Natural killer cell (primary cell): ENCODE data around the gene REXO5. TPM values are rescaled to one million over a fixed set of nuclear protein-coding genes. Genes with fewer than 3 reads are reported as not detected.

Experiments
- ATAC-seq, 3 donors: fragments of 150-1000 bp in 2 of 3; fragments of 200-7000 bp in 1 of 3; cut with Tn5 transposase; 1 replicate in 1 of 3; 2 replicates in 2 of 3; pipeline ENCODE4 v1.10.0; 2021; ENCODE audit warnings: mild to moderate bottlenecking in 2 of 3, moderate library complexity in 2 of 3
- DNase-seq, 2 donors: peaks; one replicate each; pipeline versions ENCODE4 v3.0.0 to v3.0.0-alpha.2; 2013 to 2021; ENCODE audit warnings: mixed read lengths in 1 of 2
- H3K27ac ChIP-seq: one replicate; pipeline ENCODE4 v1.5.1; 2013; ENCODE audit warnings: mild to moderate bottlenecking, low read length
- H3K27me3 ChIP-seq: one replicate; pipeline ENCODE4 v1.6.1; 2013; ENCODE audit warnings: low read length; ENCODE audit not compliant: control insufficient read depth, insufficient read depth
- H3K36me3 ChIP-seq: one replicate; pipeline ENCODE4 v1.6.1; 2013; ENCODE audit warnings: low read length; ENCODE audit not compliant: control insufficient read depth, insufficient read depth
- H3K4me1 ChIP-seq: one replicate; pipeline ENCODE4 v1.6.1; 2013; ENCODE audit warnings: low read length; ENCODE audit not compliant: control insufficient read depth, insufficient read depth
- H3K4me3 ChIP-seq: one replicate; pipeline ENCODE4 v1.5.1; 2013; ENCODE audit warnings: low read length
- H3K9me3 ChIP-seq: one replicate; pipeline ENCODE4 v1.6.1; 2013; ENCODE audit warnings: low read length; ENCODE audit not compliant: control insufficient read depth, insufficient read depth
- H3K27ac Mint-ChIP-seq, 2 donors: one replicate each; pipeline ENCODE4 v1.8.0; 2022; ENCODE audit warnings: mild to moderate bottlenecking in 2 of 2, mixed read lengths in 2 of 2, moderate library complexity in 1 of 2
- H3K27me3 Mint-ChIP-seq, 2 donors: one replicate each; pipeline ENCODE4 v1.8.0; 2022; ENCODE audit warnings: low read depth in 2 of 2, mixed read lengths in 2 of 2
- H3K36me3 Mint-ChIP-seq: one replicate; pipeline ENCODE4 v1.8.0; 2022; ENCODE audit warnings: mixed read lengths
- H3K4me1 Mint-ChIP-seq, 2 donors: one replicate each; pipeline ENCODE4 v1.8.0; 2022; ENCODE audit warnings: mixed read lengths in 2 of 2
- H3K4me3 Mint-ChIP-seq: one replicate; pipeline ENCODE4 v1.8.0; 2022; ENCODE audit warnings: mild to moderate bottlenecking, moderate library complexity, mixed read lengths
- H3K9me3 Mint-ChIP-seq, 2 donors: one replicate each; pipeline ENCODE4 v1.8.0; 2022; ENCODE audit warnings: mixed read lengths in 2 of 2
- WGBS: methylation state at CpG from one replicate; pipeline ENCODE4 v1.1.7; 2013; ENCODE audit warnings: missing lambda C conversion rate; ENCODE audit not compliant: insufficient coverage; 5-methylcytosine and 5-hydroxymethylcytosine counted together
- intact Hi-C: fragments of 100-400 bp; cut with micrococcal nuclease; formaldehyde crosslinking; loops from one replicate; pipeline ENCODE4 v1.14.2; 2022
- total RNA-seq, 4 donors: library from RNA; stranded (reverse); fragments of 120-200 nt in 1 of 4; gene quantifications; one replicate each; pipeline versions ENCODE4 v1.2.3 to v1.2.4, GENCODE V29; 2013 to 2022
- TF ChIP-seq, protein P1 (sequence below): fragments of 200-600 bp; IDR thresholded peaks from one replicate; pipeline ENCODE4 v1.8.0; 2022; ENCODE audit warnings: antibody characterized with exemption

REXO5 gene
- total RNA-seq, 3 donors from 2014 or later (not counting 1 experiment from before 2014, with no cell fraction given) = 1.5 to 6.0 (median 1.7) TPM

GRCh38 chr16:20865420-20866131 is 59.2 kb downstream of the REXO5 start:
- no peaks in the 10 kb centered on the region for H3K9me3 Mint-ChIP-seq
- peaks cover 29 to 57% of the 10 kb centered on the region in 2 donors for H3K4me1 Mint-ChIP-seq
- WGBS = 83% methylated on average over 6 of the region's 6 CpGs
- H3K36me3 Mint-ChIP-seq = peaks cover under 1% of the 10 kb centered on the region
- Histone ChIP-seq H3K36me3 (peaks cover 14% of the 10 kb centered on the region), H3K4me3 (no peak overlapping the region), H3K27me3 (no peaks in the 10 kb centered on the region), H3K27ac (no peak overlapping the region), H3K4me1 (no peaks in the 10 kb centered on the region), H3K9me3 (no peaks in the 10 kb centered on the region)
- ATAC-seq (no peak), DNase-seq (no peak)
- H3K27ac Mint-ChIP-seq = no peak overlapping the region
- TF ChIP-seq, protein P1, sequence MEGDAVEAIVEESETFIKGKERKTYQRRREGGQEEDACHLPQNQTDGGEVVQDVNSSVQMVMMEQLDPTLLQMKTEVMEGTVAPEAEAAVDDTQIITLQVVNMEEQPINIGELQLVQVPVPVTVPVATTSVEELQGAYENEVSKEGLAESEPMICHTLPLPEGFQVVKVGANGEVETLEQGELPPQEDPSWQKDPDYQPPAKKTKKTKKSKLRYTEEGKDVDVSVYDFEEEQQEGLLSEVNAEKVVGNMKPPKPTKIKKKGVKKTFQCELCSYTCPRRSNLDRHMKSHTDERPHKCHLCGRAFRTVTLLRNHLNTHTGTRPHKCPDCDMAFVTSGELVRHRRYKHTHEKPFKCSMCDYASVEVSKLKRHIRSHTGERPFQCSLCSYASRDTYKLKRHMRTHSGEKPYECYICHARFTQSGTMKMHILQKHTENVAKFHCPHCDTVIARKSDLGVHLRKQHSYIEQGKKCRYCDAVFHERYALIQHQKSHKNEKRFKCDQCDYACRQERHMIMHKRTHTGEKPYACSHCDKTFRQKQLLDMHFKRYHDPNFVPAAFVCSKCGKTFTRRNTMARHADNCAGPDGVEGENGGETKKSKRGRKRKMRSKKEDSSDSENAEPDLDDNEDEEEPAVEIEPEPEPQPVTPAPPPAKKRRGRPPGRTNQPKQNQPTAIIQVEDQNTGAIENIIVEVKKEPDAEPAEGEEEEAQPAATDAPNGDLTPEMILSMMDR = no peak
- no peak overlapping the region for H3K4me3 Mint-ChIP-seq
- no peaks in the 10 kb centered on the region for H3K27me3 Mint-ChIP-seq
- intact Hi-C loops = no loop called here

DNA sequence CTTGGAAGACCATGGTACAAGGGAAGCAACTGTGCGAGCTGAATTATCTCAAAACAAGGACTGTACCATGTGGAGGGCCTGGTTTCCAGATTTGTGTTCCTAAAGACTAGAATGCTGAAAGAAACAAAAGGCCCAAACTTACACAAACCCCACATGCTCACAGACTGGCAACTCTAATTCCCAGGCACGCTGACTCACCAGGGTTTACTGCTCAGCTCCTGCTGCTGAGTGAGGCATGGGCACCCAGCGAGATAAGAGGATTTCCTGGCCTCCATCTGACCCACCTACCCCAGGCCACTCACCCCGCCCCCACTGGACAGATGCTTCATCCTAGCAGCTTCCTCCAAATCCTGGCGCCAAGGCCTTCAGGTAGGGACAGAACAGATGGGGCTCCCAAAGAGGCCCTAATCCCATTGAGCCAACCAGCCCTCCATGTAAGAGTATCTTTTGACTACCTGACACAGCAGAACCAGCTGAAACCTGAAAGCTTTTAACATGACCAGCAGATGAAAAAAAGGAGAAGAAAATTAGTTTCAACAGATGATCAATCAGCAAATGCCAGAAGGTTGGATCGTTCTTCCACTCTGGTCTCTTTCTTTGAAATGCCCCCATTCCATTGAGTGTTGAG is 59.9 kb downstream of the REXO5 start:
- peak overlapping the region in 1 of 2 donors; percentile 69 for H3K27ac Mint-ChIP-seq
- no peak for ATAC-seq

DNA sequence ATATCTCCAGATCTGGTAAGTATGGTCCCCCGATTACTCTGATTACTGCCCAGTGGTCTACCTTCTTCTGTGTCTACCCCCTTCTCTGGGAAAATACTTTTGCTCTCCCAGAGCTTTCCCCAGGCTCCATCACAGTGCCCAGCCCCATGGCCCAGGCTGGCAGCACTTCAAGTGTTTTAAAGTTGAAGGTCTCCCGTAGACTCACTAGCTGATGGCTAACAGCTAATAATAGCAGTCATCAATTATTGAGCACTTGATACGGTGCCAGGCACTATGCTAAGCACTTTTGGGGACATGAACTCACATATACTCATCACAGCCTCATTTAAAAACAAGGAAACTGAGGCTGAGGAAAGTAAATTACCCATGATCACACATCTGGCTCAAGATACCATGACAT is 60.5 kb downstream of the REXO5 start:
- Histone ChIP-seq H3K36me3 (peaks cover 5% of the 10 kb centered on the region), H3K4me1 (no peaks in the 10 kb centered on the region), H3K27ac (no peak overlapping the region), H3K27me3 (no peaks in the 10 kb centered on the region), H3K4me3 (no peak overlapping the region), H3K9me3 (no peaks in the 10 kb centered on the region)
- H3K4me1 Mint-ChIP-seq = peaks cover 32 to 64% of the 10 kb centered on the region in 2 donors
- intact Hi-C loops = no loop called here
- no peaks in the 10 kb centered on the region for H3K27me3 Mint-ChIP-seq
- H3K4me3 Mint-ChIP-seq = no peak overlapping the region
- TF ChIP-seq, protein P1 = no peak
- 96% methylated on average over 3 of the region's 3 CpGs for whole genome bisulfite sequencing
- peak overlapping the region in 1 of 2 donors; percentile 69 for H3K27ac Mint-ChIP-seq
- no peaks in the 10 kb centered on the region for H3K36me3 Mint-ChIP-seq
- no peaks in the 10 kb centered on the region for H3K9me3 Mint-ChIP-seq
- ATAC-seq (no peak), DNase-seq (no peak)

More for the DNA sequence above, 59.9 kb downstream of the REXO5 start:
- Mint-ChIP-seq H3K36me3 (no peaks in the 10 kb centered on the region), H3K27me3 (no peaks in the 10 kb centered on the region), H3K4me3 (no peak overlapping the region), H3K4me1 (peaks cover 32 to 64% of the 10 kb centered on the region in 2 donors), H3K9me3 (no peaks in the 10 kb centered on the region)
- Histone ChIP-seq H3K4me1 (no peaks in the 10 kb centered on the region), H3K36me3 (peaks cover 10% of the 10 kb centered on the region), H3K9me3 (no peaks in the 10 kb centered on the region), H3K27ac (no peak overlapping the region), H3K27me3 (no peaks in the 10 kb centered on the region), H3K4me3 (no peak overlapping the region)
- 78% methylated on average over 6 of the region's 6 CpGs for WGBS
- intact Hi-C loops = no loop called here
- TF ChIP-seq, protein P1 = no peak
- DNase-seq = no peak
